Neural cell (in vitro differentiated cells): ENCODE measurements around the gene MAGEF1. TPM values are rescaled to one million over a fixed set of nuclear protein-coding genes. Genes with fewer than 3 reads are reported as not detected.

Experiments used
- H2AFZ ChIP-seq: fragments of 200-600, 300-800 bp; sonication (generic), shearing (Covaris generic); 2 replicates; pipeline ENCODE4 v1.6.0; 2014; ENCODE audit warnings: low read depth, mild to moderate bottlenecking, antibody characterized with exemption, low read length, moderate library complexity
- H3F3A ChIP-seq: fragments of 200-600 bp; shearing (Covaris generic); 2 replicates; pipeline ENCODE4 v1.6.1; 2016; ENCODE audit warnings: mild to moderate bottlenecking, moderate library complexity, mixed read lengths, antibody characterized with exemption, low read length; ENCODE audit not compliant: insufficient read depth, poor library complexity, severe bottlenecking
- H3K27ac ChIP-seq: fragments of 200-600, 300-800 bp; sonication (generic), shearing (Covaris generic); 2 replicates; pipeline ENCODE4 v1.5.1; 2014; ENCODE audit warnings: mild to moderate bottlenecking, low read length, moderate library complexity
- H3K27me3 ChIP-seq: fragments of 300-800, 200-600 bp; sonication (generic), shearing (Covaris generic); 2 replicates; pipeline ENCODE4 v1.6.0; 2014; ENCODE audit warnings: mild to moderate bottlenecking, low read depth, low read length, moderate library complexity; ENCODE audit not compliant: insufficient read depth
- H3K36me3 ChIP-seq: fragments of 300-800, 200-600 bp; sonication (generic), shearing (Covaris generic); 2 replicates; pipeline ENCODE4 v1.5.1; 2014; ENCODE audit warnings: mild to moderate bottlenecking, antibody characterized with exemption, low read length, moderate library complexity; ENCODE audit not compliant: insufficient read depth
- H3K4me2 ChIP-seq: fragments of 300-800, 200-600 bp; sonication (generic), shearing (Covaris generic); 2 replicates; pipeline ENCODE4 v1.6.0; 2014; ENCODE audit warnings: mild to moderate bottlenecking, low read length
- H3K4me3 ChIP-seq: fragments of 300-800, 200-600 bp; sonication (generic), shearing (Covaris generic); 2 replicates; pipeline ENCODE4 v1.5.1; 2014; ENCODE audit warnings: mild to moderate bottlenecking, low read length, moderate library complexity
- H3K79me2 ChIP-seq: fragments of 200-600 bp; shearing (Covaris generic); replicated peaks from 2 replicates; pipeline ENCODE4 v1.6.0; 2014; ENCODE audit warnings: mild to moderate bottlenecking, low read length, moderate library complexity; ENCODE audit not compliant: insufficient read depth
- H3K9ac ChIP-seq: fragments of 300-800, 200-600 bp; sonication (generic), shearing (Covaris generic); 2 replicates; pipeline ENCODE4 v1.6.1; 2016; ENCODE audit warnings: mild to moderate bottlenecking, low read length, mixed read lengths
- H3K9me2 ChIP-seq: fragments of 200-600 bp; shearing (Covaris generic); 2 replicates; pipeline ENCODE4 v1.6.1; 2016; ENCODE audit warnings: mild to moderate bottlenecking, low read length, mixed read lengths; ENCODE audit not compliant: insufficient read depth
- H3K9me3 ChIP-seq: fragments of 200-600, 300-800 bp; sonication (generic), shearing (Covaris generic); 2 replicates; pipeline ENCODE4 v1.6.1; 2016; ENCODE audit warnings: mild to moderate bottlenecking, mixed run types, low read length, moderate library complexity, mixed read lengths
- H4K20me1 ChIP-seq: fragments of 200-600 bp; shearing (Covaris generic); 2 replicates; pipeline ENCODE4 v1.6.1; 2016; ENCODE audit warnings: mild to moderate bottlenecking, mixed run types; ENCODE audit not compliant: insufficient read depth
- CTCF ChIP-seq: fragments of 450-650 bp; IDR thresholded peaks from 2 replicates; pipeline ENCODE4 v1.5.1; 2014; ENCODE audit warnings: antibody characterized with exemption, mild to moderate bottlenecking, moderate library complexity; ENCODE audit not compliant: poor library complexity, severe bottlenecking
- EP300 ChIP-seq: fragments of 450-650 bp; conservative IDR thresholded peaks from 2 replicates; pipeline ENCODE4 v1.6.1; 2014; ENCODE audit warnings: antibody characterized with exemption, mild to moderate bottlenecking, moderate library complexity; ENCODE audit not compliant: poor library complexity, severe bottlenecking
- EZH2 ChIP-seq: fragments of 200-600, 300-800 bp; shearing (Covaris generic), sonication (generic); IDR thresholded peaks from 2 replicates; pipeline ENCODE4 v1.6.1; 2014; ENCODE audit warnings: antibody characterized with exemption, low read length, borderline replicate concordance, mild to moderate bottlenecking; ENCODE audit not compliant: insufficient read depth, poor library complexity, severe bottlenecking
- MXI1 ChIP-seq: fragments of 450-650 bp; conservative IDR thresholded peaks from 2 replicates; pipeline ENCODE4 v1.6.1; 2014; ENCODE audit warnings: antibody characterized with exemption, mild to moderate bottlenecking; ENCODE audit not compliant: poor library complexity, severe bottlenecking
- POLR2AphosphoS5 ChIP-seq: IDR thresholded peaks from 2 replicates; pipeline ENCODE4 v1.6.1; 2012
- RAD21 ChIP-seq: fragments of 450-650 bp; conservative IDR thresholded peaks from 2 replicates; pipeline ENCODE4 v1.6.1; 2014; ENCODE audit warnings: antibody characterized with exemption, mild to moderate bottlenecking, moderate library complexity
- REST ChIP-seq: IDR thresholded peaks from 2 replicates; pipeline ENCODE4 v1.6.1; 2012; ENCODE audit warnings: borderline replicate concordance
- SMC3 ChIP-seq: fragments of 450-650 bp; conservative IDR thresholded peaks from 2 replicates; pipeline ENCODE4 v1.6.1; 2014; ENCODE audit warnings: antibody characterized with exemption, mild to moderate bottlenecking, moderate library complexity; ENCODE audit not compliant: poor library complexity
- TAF1 ChIP-seq: IDR thresholded peaks from 2 replicates; pipeline ENCODE4 v1.6.1; 2012; ENCODE audit warnings: low read depth
- polyA plus RNA-seq: library from polyadenylated mRNA; depleted of rRNA; stranded (reverse); fragments of >200 nt; gene quantifications from 2 replicates; pipeline ENCODE4 v1.2.3, GENCODE V29; 2014

Gene MAGEF1
- polyA plus RNA-seq, 1 donor from 2014 or later: 103 TPM

DNA sequence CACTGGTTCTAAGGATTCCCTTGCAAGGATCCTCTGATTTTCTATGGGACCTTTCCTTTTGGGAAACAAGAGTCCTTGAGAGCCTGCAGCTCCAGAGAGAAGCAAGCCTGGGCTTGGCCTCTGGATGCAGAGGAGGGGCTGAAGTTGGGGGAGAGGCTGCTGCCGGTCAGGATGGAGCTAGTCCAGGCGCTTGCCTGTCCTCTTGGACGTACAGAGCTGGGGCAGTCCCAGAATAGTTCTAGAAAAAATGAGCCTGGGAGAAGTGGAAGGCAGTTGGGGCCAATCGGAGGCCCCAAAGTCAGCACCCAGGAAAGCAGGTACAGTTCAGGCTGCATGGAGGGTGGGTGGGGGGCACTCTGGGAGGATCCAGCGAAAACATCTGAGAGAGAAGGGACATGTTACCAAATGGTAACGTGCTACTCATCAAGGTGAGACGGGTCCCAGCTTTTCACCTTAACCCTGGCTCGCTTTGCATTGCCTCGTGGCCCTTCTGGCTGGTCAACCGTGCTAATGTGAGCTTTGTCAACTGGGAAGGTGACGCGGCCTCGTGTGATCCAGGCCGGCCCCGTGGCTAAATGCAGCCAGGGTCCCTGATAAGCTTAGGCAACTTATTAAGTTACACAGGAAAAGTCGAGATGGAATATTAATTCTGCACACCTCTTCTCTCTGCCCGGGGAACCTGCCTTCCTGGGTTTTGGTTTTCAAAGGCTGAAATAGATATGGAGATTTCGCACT lies 38.7 kb upstream of the MAGEF1 start:
- TF ChIP-seq CTCF (no peak), EZH2 (no peak), MXI1 (no peak), SMC3 (no peak), TAF1 (no peak), POLR2AphosphoS5 (no peak), EP300 (no peak), RAD21 (no peak), REST (no peak)
- no peaks in the 10 kb centered on the region for H3K9me2 ChIP-seq
- no peak overlapping the region for H3K4me3 ChIP-seq
- H3K36me3 ChIP-seq: no peaks in the 10 kb centered on the region
- H3K4me2 ChIP-seq: no peak overlapping the region
- H3K9ac ChIP-seq: no peak overlapping the region
- no peaks in the 10 kb centered on the region for H3K9me3 ChIP-seq
- no peaks in the 10 kb centered on the region for H3F3A ChIP-seq
- H4K20me1 ChIP-seq: no peaks in the 10 kb centered on the region
- H2AFZ ChIP-seq: no peak overlapping the region
- H3K27ac ChIP-seq: no peak overlapping the region
- no peaks in the 10 kb centered on the region for H3K79me2 ChIP-seq
- no peaks in the 10 kb centered on the region for H3K27me3 ChIP-seq

GRCh38 chr3:184749168-184749744 lies 37.4 kb upstream of the MAGEF1 start:
- Histone ChIP-seq H3K9me3 (no peaks in the 10 kb centered on the region), H3K36me3 (no peaks in the 10 kb centered on the region), H3K4me2 (no peak overlapping the region), H3K79me2 (no peaks in the 10 kb centered on the region), H2AFZ (no peak overlapping the region), H3K9ac (no peak overlapping the region), H3K4me3 (no peak overlapping the region), H3F3A (no peaks in the 10 kb centered on the region), H3K27ac (no peak overlapping the region), H3K27me3 (no peaks in the 10 kb centered on the region), H3K9me2 (no peaks in the 10 kb centered on the region), H4K20me1 (no peaks in the 10 kb centered on the region)
- no peak for TF ChIP-seq SMC3
- no peak for TF ChIP-seq REST
- no peak for TF ChIP-seq MXI1
- TF ChIP-seq CTCF: no peak
- no peak for TF ChIP-seq EP300
- TF ChIP-seq EZH2: no peak
- no peak for TF ChIP-seq RAD21
- no peak for TF ChIP-seq POLR2AphosphoS5
- TF ChIP-seq TAF1: no peak
